ENCODE measurements around the gene SYNGR1. TPM values are rescaled to one million over a fixed set of nuclear protein-coding genes. Genes with fewer than 3 reads are reported as not detected.
"Not testable (repeated sequence)": the region's sequence is repeated elsewhere in the genome, so short reads cannot be mapped to it uniquely, and the experiment has no call there.

SYNGR1 gene
- total and polyA plus RNA-seq, 2 donors (not counting 1 experiment from before 2014, with no cell fraction given): 9.4 to 31.9 TPM

GRCh38 chr22:39332441-39333064, 17.2 kb upstream of the SYNGR1 start:
- H3K27me3 Mint-ChIP-seq: no peaks in the 10 kb centered on the region
- no peaks in the 10 kb centered on the region for H3K9me3 ChIP-seq (ENCODE audit: control extremely low read depth in 1 of 3, control insufficient read depth in 2 of 3, insufficient read depth in 1 of 3, low read length in 2 of 3)
- no peak for ATAC-seq (ENCODE audit: low read depth)
- TF ChIP-seq, protein P1, sequence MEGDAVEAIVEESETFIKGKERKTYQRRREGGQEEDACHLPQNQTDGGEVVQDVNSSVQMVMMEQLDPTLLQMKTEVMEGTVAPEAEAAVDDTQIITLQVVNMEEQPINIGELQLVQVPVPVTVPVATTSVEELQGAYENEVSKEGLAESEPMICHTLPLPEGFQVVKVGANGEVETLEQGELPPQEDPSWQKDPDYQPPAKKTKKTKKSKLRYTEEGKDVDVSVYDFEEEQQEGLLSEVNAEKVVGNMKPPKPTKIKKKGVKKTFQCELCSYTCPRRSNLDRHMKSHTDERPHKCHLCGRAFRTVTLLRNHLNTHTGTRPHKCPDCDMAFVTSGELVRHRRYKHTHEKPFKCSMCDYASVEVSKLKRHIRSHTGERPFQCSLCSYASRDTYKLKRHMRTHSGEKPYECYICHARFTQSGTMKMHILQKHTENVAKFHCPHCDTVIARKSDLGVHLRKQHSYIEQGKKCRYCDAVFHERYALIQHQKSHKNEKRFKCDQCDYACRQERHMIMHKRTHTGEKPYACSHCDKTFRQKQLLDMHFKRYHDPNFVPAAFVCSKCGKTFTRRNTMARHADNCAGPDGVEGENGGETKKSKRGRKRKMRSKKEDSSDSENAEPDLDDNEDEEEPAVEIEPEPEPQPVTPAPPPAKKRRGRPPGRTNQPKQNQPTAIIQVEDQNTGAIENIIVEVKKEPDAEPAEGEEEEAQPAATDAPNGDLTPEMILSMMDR (IDR thresholded peaks at IDR 0.05): no peak
- TF ChIP-seq EZH2 (IDR thresholded peaks at IDR 0.05; ENCODE audit: borderline replicate concordance, insufficient read depth, low read depth, low read length, poor library complexity, severe bottlenecking): no peak
- H3K9ac ChIP-seq (ENCODE audit: low read length): no peak overlapping the region
- H3K79me2 ChIP-seq (ENCODE audit: control insufficient read depth, insufficient read depth, low read length): no peaks in the 10 kb centered on the region
- H3K27ac ChIP-seq (ENCODE audit: low read length in 2 of 2): no peak overlapping the region
- H3K4me1 Mint-ChIP-seq: no peaks in the 10 kb centered on the region
- no peak overlapping the region for H3K27ac Mint-ChIP-seq
- H4K20me1 ChIP-seq (ENCODE audit: control insufficient read depth, insufficient read depth, low read length, poor library complexity, severe bottlenecking): no peaks in the 10 kb centered on the region
- H3K27me3 ChIP-seq (replicated peaks in 1 of 4; ENCODE audit: control extremely low read depth in 1 of 4, control insufficient read depth in 3 of 4, insufficient read depth in 4 of 4, low read length in 3 of 4): no peaks in the 10 kb centered on the region
- no peaks in the 10 kb centered on the region for H3K4me1 ChIP-seq (ENCODE audit: control insufficient read depth in 2 of 2, insufficient read depth in 2 of 2, low read length in 2 of 2)
- POLR2A ChIA-PET: no interaction called here
- no peak overlapping the region for H2AFZ ChIP-seq (ENCODE audit: insufficient read depth, low read depth, low read length, poor library complexity, severe bottlenecking)
- no peak overlapping the region for H3K4me2 ChIP-seq (replicated peaks; ENCODE audit: low read depth, low read length, poor library complexity, severe bottlenecking)
- DNase-seq: no peak
- WGBS (ENCODE audit: insufficient coverage): 100% methylated on average over 1 of the region's 5 CpGs
- no peaks in the 10 kb centered on the region for H3K36me3 ChIP-seq (replicated peaks in 1 of 2; ENCODE audit: control extremely low read depth in 1 of 2, control insufficient read depth in 1 of 2, extremely low read depth in 1 of 2, insufficient read depth in 2 of 2, low read length in 1 of 2)
- H3K4me3 Mint-ChIP-seq: no peak overlapping the region
- no peak overlapping the region for H3K4me3 ChIP-seq (ENCODE audit: control extremely low read depth in 1 of 5, extremely low read depth in 1 of 5, insufficient read depth in 1 of 5, low read depth in 2 of 5, low read length in 4 of 5)
- intact Hi-C loops (cut with micrococcal nuclease): no loop called here
- CTCF ChIA-PET: interaction anchor here (0.7 to 4.6 kb wide), 10 partner anchors 10 to 704 kb away, joined by 3 to 31 read pairs (median 8); partner anchors contain the start of gene RPL3
- H3K9me3 Mint-ChIP-seq (ENCODE audit: insufficient read depth): no peaks in the 10 kb centered on the region

GRCh38 chr22:39336411-39336810, 13.4 kb upstream of the SYNGR1 start:
- TF ChIP-seq EZH2 (IDR thresholded peaks at IDR 0.05; ENCODE audit: borderline replicate concordance, insufficient read depth, low read depth, low read length, poor library complexity, severe bottlenecking): no peak
- TF ChIP-seq, protein P1 (IDR thresholded peaks at IDR 0.05): no peak
- H4K20me1 ChIP-seq (ENCODE audit: control insufficient read depth, insufficient read depth, low read length, poor library complexity, severe bottlenecking): no peaks in the 10 kb centered on the region
- H3K9ac ChIP-seq (ENCODE audit: low read length): no peak overlapping the region
- intact Hi-C loops (cut with micrococcal nuclease): no loop called here
- peaks cover 7% of the 10 kb centered on the region for H3K27me3 Mint-ChIP-seq
- ChIA-PET POLR2A (no interaction called here), CTCF (interaction anchor here (0.6 kb wide), 1 partner anchor 10 kb away, joined by 4 read pairs; no protein-coding TSS in a partner anchor)
- H3K36me3 ChIP-seq (replicated peaks in 1 of 2; ENCODE audit: control extremely low read depth in 1 of 2, control insufficient read depth in 1 of 2, extremely low read depth in 1 of 2, insufficient read depth in 2 of 2, low read length in 1 of 2): no peaks in the 10 kb centered on the region
- H2AFZ ChIP-seq (ENCODE audit: insufficient read depth, low read depth, low read length, poor library complexity, severe bottlenecking): no peak overlapping the region
- no peaks in the 10 kb centered on the region for H3K79me2 ChIP-seq (ENCODE audit: control insufficient read depth, insufficient read depth, low read length)
- no peak overlapping the region for H3K4me3 ChIP-seq (ENCODE audit: control extremely low read depth in 1 of 5, extremely low read depth in 1 of 5, insufficient read depth in 1 of 5, low read depth in 2 of 5, low read length in 4 of 5)
- DNase-seq (no peak), ATAC-seq (ENCODE audit: low read depth) (no peak)
- WGBS (ENCODE audit: insufficient coverage): 98% methylated on average over 5 of the region's 5 CpGs
- no peak overlapping the region for H3K4me2 ChIP-seq (replicated peaks; ENCODE audit: low read depth, low read length, poor library complexity, severe bottlenecking)
- no peaks in the 10 kb centered on the region for H3K4me1 ChIP-seq (ENCODE audit: control insufficient read depth in 2 of 2, insufficient read depth in 2 of 2, low read length in 2 of 2)
- no peak overlapping the region for H3K27ac Mint-ChIP-seq
- no peaks in the 10 kb centered on the region for H3K9me3 ChIP-seq (ENCODE audit: control extremely low read depth in 1 of 3, control insufficient read depth in 2 of 3, insufficient read depth in 1 of 3, low read length in 2 of 3)
- peaks cover 0 to 3% (median 0%) of the 10 kb centered on the region in 4 experiments for H3K27me3 ChIP-seq (replicated peaks in 1 of 4; ENCODE audit: control extremely low read depth in 1 of 4, control insufficient read depth in 3 of 4, insufficient read depth in 4 of 4, low read length in 3 of 4)
- H3K9me3 Mint-ChIP-seq (ENCODE audit: insufficient read depth): no peaks in the 10 kb centered on the region
- no peak overlapping the region for H3K4me3 Mint-ChIP-seq
- H3K27ac ChIP-seq (ENCODE audit: low read length in 2 of 2): no peak overlapping the region
- H3K4me1 Mint-ChIP-seq: no peaks in the 10 kb centered on the region

DNA sequence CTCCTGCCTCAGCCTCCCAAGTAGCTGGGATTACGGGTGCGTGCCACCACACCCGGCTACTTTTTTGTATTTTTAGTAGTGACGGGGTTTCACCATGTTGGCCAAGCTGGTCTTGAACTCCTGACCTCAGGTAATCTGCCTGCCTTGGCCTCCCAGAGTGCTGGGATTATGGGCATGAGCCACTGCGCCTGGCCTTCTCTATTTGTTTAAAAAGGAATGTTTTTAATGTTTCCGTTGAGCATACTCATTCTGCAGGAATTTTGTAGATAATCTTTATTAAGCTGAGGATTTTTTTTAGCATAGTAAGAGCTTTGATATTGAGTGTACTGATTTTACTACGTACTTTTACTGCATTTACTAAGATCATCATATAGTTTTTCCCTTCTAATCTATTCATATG, 10.0 kb upstream of the SYNGR1 start:
- CTCF ChIA-PET: interaction anchor here (0.7 to 2.0 kb wide), 3 partner anchors 24 to 189 kb away, joined by 4 to 9 read pairs (median 5); partner anchors contain the start of gene TAB1
- 96% methylated on average over 4 of the region's 7 CpGs for WGBS (ENCODE audit: insufficient coverage)
- intact Hi-C loops (cut with micrococcal nuclease): not testable (repeated sequence)

More for the DNA sequence above, 10.0 kb upstream of the SYNGR1 start:
- H2AFZ ChIP-seq (ENCODE audit: insufficient read depth, low read depth, low read length, poor library complexity, severe bottlenecking); H3K4me2 ChIP-seq (replicated peaks; ENCODE audit: low read depth, low read length, poor library complexity, severe bottlenecking); H3K27me3 Mint-ChIP-seq; H3K27ac ChIP-seq (ENCODE audit: low read length in 2 of 2); H4K20me1 ChIP-seq (ENCODE audit: control insufficient read depth, insufficient read depth, low read length, poor library complexity, severe bottlenecking); H3K27me3 ChIP-seq (replicated peaks in 1 of 4; ENCODE audit: control extremely low read depth in 1 of 4, control insufficient read depth in 3 of 4, insufficient read depth in 4 of 4, low read length in 3 of 4); H3K9me3 Mint-ChIP-seq (ENCODE audit: insufficient read depth); H3K36me3 ChIP-seq (replicated peaks in 1 of 2; ENCODE audit: control extremely low read depth in 1 of 2, control insufficient read depth in 1 of 2, extremely low read depth in 1 of 2, insufficient read depth in 2 of 2, low read length in 1 of 2); H3K79me2 ChIP-seq (ENCODE audit: control insufficient read depth, insufficient read depth, low read length); H3K4me1 ChIP-seq (ENCODE audit: control insufficient read depth in 2 of 2, insufficient read depth in 2 of 2, low read length in 2 of 2); DNase-seq; H3K9me3 ChIP-seq (ENCODE audit: control extremely low read depth in 1 of 3, control insufficient read depth in 2 of 3, insufficient read depth in 1 of 3, low read length in 2 of 3); H3K4me3 ChIP-seq (ENCODE audit: control extremely low read depth in 1 of 5, extremely low read depth in 1 of 5, insufficient read depth in 1 of 5, low read depth in 2 of 5, low read length in 4 of 5); H3K4me3 Mint-ChIP-seq; H3K9ac ChIP-seq (ENCODE audit: low read length); ATAC-seq (ENCODE audit: low read depth); POLR2A ChIA-PET; H3K4me1 Mint-ChIP-seq: not testable (repeated sequence)
- H3K27ac Mint-ChIP-seq: peak overlapping the region; percentile 6

Data from B cell (primary cell).